Amniotic stem cell (primary cell): ENCODE data around the gene DGUOK.

Experiments
- DNase-seq: peaks from one replicate; lab custom pipeline; 2025; lab: John Stamatoyannopoulos, UW

The DGUOK gene

GRCh38 chr2:73998451-73998850, 71.8 kb downstream of the DGUOK start:
- no peak for DNase-seq

GRCh38 chr2:73998933-73999332, 72.3 kb downstream of the DGUOK start:
- no peak for DNase-seq

- no peak for DNase-seq
Observed at GRCh38 chr2:73999881-74000597, 73.4 kb downstream of the DGUOK start.

GRCh38 chr2:74000666-74001065, 74.0 kb downstream of the DGUOK start:
- DNase-seq = no peak

- DNase-seq = no peak
Observed at GRCh38 chr2:74001121-74001520, 74.4 kb downstream of the DGUOK start.

GRCh38 chr2:74001781-74002504, 75.3 kb downstream of the DGUOK start:
- DNase-seq = no peak

GRCh38 chr2:74002505-74003421, 76.1 kb downstream of the DGUOK start:
- peak; percentile 70 for DNase-seq

GRCh38 chr2:74003494-74004211, 77.0 kb downstream of the DGUOK start:
- DNase-seq = peak; percentile 54

GRCh38 chr2:74004212-74005182, 77.8 kb downstream of the DGUOK start:
- no peak for DNase-seq

- DNase-seq = no peak
Observed at GRCh38 chr2:74005786-74006185, 79.1 kb downstream of the DGUOK start.

- no peak for DNase-seq
Observed at GRCh38 chr2:74006459-74006858, 79.8 kb downstream of the DGUOK start.

- no peak for DNase-seq
Observed at GRCh38 chr2:74007121-74007520, 80.4 kb downstream of the DGUOK start.

GRCh38 chr2:74007711-74008110, 81.0 kb downstream of the DGUOK start:
- DNase-seq = no peak
